T-helper 2 cell treated with Interferon-gamma antibody and Interleukin-4, amounts not matched to agents 5 μg/mL and 100 μg/mL, for 36 hours (primary cell): ENCODE results near the gene PCSK7.

Source experiments
- DNase-seq: peaks from one replicate; pipeline ENCODE4 v3.0.0; 2021; ENCODE audit warnings: low spot score
- H3K27ac Mint-ChIP-seq: one replicate; pipeline ENCODE4 v1.8.0; 2021; ENCODE audit warnings: mild to moderate bottlenecking, mixed read lengths
- H3K27me3 Mint-ChIP-seq: one replicate; pipeline ENCODE4 v1.8.0; 2021; ENCODE audit warnings: low read depth, mixed read lengths
- H3K36me3 Mint-ChIP-seq: one replicate; pipeline ENCODE4 v1.8.0; 2021; ENCODE audit warnings: low read depth, mixed read lengths
- H3K4me1 Mint-ChIP-seq: one replicate; pipeline ENCODE4 v1.8.0; 2021; ENCODE audit warnings: low read depth, mixed read lengths
- H3K4me3 Mint-ChIP-seq: one replicate; pipeline ENCODE4 v1.8.0; 2022; ENCODE audit warnings: mild to moderate bottlenecking, moderate library complexity, mixed read lengths
- H3K9me3 Mint-ChIP-seq: one replicate; pipeline ENCODE4 v1.8.0; 2021; ENCODE audit warnings: mixed read lengths

The PCSK7 gene

DNA sequence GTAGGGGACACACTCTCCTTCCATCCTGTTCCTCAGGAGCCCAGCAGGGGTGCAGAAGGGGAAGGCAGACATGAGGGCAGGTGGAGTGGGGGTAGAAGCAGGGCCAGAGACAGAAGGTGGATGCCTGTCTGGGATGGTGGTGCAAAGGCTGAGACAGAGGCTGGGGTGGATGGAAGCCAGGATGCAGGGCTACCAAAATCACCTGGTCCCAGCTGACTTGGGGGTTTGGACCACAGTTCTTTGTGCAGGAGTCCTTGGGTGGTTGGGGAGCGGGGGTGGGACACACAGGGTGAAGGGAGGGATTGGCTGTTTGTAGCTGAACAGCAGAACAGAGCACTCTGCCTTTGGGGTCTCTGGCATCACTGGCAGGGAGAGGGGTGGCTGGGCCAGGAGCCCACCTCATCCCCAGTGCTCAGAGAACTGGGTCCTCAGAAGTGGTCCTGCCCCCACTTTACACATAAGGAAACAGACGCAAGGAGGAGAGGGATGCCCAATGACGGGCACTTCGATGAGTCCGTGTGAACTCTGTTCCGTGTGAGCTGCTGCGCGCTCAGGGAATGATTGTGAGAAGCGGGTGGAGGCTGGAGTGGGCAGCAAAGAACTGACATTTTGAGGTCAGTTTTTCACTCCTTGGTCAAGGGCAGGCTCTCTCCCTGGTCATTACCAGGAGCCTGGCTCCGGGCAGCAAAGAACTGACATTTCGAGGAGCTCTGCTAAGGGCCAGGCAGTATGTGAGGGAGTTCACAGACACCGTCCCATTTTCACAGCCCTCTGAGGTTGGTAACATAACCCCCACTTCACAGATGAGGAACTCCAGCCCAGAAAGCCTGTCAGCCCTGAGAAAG lies 30.8 kb downstream of the PCSK7 start:
- H3K4me1 Mint-ChIP-seq: no peaks in the 10 kb centered on the region
- no peak for DNase-seq
- no peaks in the 10 kb centered on the region for H3K9me3 Mint-ChIP-seq
- H3K36me3 Mint-ChIP-seq: peaks cover 19% of the 10 kb centered on the region
- H3K4me3 Mint-ChIP-seq: no peak overlapping the region
- H3K27me3 Mint-ChIP-seq: no peaks in the 10 kb centered on the region
- no peak overlapping the region for H3K27ac Mint-ChIP-seq

DNA sequence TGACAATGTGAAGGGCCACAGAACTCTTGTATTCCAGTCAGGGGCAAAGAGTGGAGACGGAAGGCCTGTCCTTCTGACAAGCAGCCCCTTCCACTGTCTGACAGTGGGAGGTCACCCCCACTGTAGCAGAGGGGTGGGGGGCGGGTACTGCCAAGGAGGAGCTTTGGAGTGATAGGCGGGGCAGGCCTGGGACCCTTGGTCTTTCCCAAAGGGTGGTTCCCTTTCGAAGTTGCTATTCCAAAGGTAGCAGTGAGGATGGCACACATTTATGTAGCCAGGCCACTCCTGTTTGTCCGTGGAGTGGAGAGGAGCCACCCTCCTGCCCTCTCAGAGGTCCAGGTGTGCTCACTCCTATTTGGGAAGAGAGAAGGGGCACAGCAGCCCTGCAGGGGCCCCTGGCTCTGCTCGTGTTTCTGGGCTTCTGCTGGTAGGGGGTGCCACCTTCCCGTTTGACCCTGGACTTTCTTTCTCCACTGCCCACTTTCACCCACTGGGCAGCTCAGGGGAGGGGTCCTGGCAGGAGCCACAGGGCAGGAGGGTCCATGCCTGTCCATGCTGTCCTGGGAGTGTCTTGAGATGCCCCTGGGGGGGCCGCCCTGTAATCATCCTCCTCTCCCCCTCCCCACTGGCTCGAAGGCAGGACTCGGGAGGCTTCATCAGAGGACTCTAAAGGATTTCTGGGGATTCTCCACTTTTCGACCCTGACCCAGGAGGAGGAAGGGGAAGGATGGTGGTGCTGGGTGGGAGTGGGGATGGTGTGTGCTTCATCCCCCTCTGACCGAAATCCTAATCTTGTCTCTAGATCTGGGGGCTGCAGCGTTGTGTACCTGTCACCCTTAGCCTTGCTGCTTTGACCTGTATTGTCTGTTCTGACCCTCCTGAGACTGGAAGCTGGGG lies 31.7 kb downstream of the PCSK7 start:
- Mint-ChIP-seq H3K27ac (no peak overlapping the region), H3K4me3 (no peak overlapping the region), H3K4me1 (no peaks in the 10 kb centered on the region), H3K27me3 (no peaks in the 10 kb centered on the region), H3K9me3 (no peaks in the 10 kb centered on the region), H3K36me3 (peaks cover 15% of the 10 kb centered on the region)
- DNase-seq: no peak

- Mint-ChIP-seq H3K27me3 (no peaks in the 10 kb centered on the region), H3K9me3 (no peaks in the 10 kb centered on the region), H3K4me3 (no peak within 1 kb of the TSS), H3K27ac (no peak within 1 kb of the TSS), H3K4me1 (no peaks in the 10 kb centered on the region), H3K36me3 (peaks cover 9% of the 10 kb centered on the region)
- no peak for DNase-seq
Observed at GRCh38 chr11:117199053-117199915, 32.6 kb downstream of the PCSK7 start, which contains the start of gene TAGLN. Gene TAGLN, plus strand, starts transcription at chr11:117199370. Its CDS starts 3,644 bp downstream, at chr11:117203014.

DNA sequence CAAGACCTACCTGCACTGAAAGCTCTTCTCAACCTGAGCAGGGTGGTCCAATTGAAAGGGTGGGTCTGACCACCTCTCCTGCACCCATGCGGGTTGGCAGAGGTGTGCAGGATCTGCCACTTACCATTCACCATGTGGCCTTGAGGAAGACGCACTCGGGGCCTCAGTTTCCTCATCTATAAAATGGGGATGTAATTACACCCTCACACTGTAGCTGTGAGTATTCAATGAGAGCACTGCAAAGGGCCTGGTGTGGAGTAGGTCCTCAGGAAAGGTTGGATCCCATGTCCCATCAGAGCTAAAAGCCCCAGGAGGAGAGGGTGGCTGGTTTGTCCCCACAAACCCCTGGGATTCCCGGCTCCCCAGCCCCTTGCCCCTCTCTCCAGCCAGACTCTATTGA lies 33.3 kb downstream of the PCSK7 start:
- no peak overlapping the region for H3K27ac Mint-ChIP-seq
- no peak overlapping the region for H3K4me3 Mint-ChIP-seq
- H3K36me3 Mint-ChIP-seq: peaks cover 4% of the 10 kb centered on the region
- DNase-seq: no peak
- no peaks in the 10 kb centered on the region for H3K27me3 Mint-ChIP-seq
- no peaks in the 10 kb centered on the region for H3K4me1 Mint-ChIP-seq
- no peaks in the 10 kb centered on the region for H3K9me3 Mint-ChIP-seq

DNA sequence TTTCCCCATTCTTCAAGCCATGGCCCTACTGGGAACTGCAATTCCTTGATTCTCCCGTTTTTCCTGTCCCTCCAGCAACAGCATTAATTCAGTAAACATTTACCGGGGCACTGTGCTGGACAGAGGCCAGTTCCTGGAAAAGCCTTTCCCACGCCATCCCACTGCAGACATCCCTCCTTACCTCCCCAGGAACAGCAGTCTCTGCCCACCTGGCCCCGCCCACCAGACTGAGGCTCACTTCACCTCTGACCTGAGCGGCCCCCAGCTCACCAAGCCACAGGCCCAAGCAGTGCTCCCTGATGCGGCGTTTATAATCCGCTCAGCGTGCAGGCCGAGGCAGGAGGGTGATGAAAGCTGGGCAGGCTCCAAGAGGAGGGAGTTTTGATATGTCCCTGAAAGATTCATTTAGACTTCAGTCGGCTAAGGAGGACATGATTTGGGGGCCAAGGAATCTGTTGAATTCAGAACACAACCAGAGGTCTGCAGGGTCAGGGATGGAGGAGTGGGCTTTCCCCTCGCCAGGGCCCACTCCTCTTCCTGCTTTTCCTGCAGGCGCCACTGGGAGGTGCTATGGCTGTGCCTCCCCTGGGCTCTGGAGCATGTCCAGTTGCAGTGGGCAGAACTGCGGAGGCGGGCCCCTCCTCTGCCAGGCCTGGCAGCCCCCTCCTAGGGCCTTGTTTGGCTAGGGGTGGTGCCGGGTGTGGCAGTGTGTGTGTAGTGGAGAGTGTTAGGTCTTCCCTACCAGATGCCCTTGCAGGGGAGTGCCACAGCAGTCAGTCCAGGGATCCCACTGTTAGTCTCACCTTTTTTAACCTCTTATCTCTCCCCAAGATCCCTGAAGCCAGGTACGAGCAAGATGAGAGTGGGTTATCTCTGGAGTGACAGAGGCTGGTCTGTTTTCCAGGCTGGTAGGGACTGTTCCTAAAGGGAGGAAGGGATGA lies 34.1 kb downstream of the PCSK7 start:
- no peaks in the 10 kb centered on the region for H3K4me1 Mint-ChIP-seq
- no peak overlapping the region for H3K4me3 Mint-ChIP-seq
- no peak overlapping the region for H3K27ac Mint-ChIP-seq
- peaks cover 4% of the 10 kb centered on the region for H3K36me3 Mint-ChIP-seq
- no peaks in the 10 kb centered on the region for H3K9me3 Mint-ChIP-seq
- H3K27me3 Mint-ChIP-seq: no peaks in the 10 kb centered on the region
- no peak for DNase-seq

- Mint-ChIP-seq H3K27ac (no peak overlapping the region), H3K4me3 (no peak overlapping the region), H3K4me1 (no peaks in the 10 kb centered on the region), H3K27me3 (no peaks in the 10 kb centered on the region), H3K9me3 (no peaks in the 10 kb centered on the region), H3K36me3 (peaks cover 4% of the 10 kb centered on the region)
- DNase-seq: no peak
Observed at GRCh38 chr11:117197006-117197405, 34.9 kb downstream of the PCSK7 start.

DNA sequence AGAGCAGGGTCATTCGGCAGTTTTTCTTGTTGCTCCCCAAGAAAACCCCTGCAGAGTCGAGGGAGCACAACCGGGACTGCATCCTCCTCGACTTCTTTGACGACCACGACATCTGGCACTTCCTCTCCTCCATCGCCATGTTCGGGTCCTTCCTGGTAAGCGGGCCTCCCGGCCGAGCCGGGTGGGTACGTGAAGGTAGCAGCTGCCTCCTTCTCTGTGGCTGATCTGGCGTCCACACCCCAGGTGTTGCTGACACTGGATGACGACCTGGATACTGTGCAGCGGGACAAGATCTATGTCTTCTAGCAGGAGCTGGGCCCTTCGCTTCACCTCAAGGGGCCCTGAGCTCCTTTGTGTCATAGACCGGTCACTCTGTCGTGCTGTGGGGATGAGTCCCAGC lies 36.1 kb downstream of the PCSK7 start:
- Mint-ChIP-seq H3K36me3 (peaks cover 6% of the 10 kb centered on the region), H3K27ac (no peak overlapping the region), H3K27me3 (no peaks in the 10 kb centered on the region), H3K4me1 (no peaks in the 10 kb centered on the region), H3K9me3 (no peaks in the 10 kb centered on the region), H3K4me3 (no peak overlapping the region)
- DNase-seq: no peak

DNA sequence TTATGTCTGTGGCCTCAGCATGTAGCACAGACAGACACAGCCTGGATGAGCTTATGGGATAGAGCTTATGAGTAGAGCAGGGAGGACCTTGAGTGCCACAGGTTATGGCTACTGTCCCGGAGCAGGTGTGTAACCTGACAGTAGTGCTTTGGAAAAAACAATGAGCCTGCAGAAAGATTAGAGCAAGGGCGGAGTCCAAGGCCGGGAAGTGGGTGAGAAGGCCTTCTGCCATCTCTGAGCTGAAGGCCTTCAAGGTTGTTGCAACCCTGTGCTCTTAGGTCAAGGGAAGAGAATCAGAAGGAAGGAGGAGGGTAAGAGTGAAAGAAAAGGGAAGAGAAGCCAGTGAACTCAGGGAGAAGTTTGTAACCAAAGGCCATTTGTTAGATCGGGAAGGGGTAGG lies 36.6 kb downstream of the PCSK7 start:
- Mint-ChIP-seq H3K27me3 (no peaks in the 10 kb centered on the region), H3K9me3 (no peaks in the 10 kb centered on the region), H3K4me1 (no peaks in the 10 kb centered on the region), H3K4me3 (no peak overlapping the region), H3K36me3 (peaks cover 6% of the 10 kb centered on the region), H3K27ac (peak overlapping the region; percentile 24)
- no peak for DNase-seq

GRCh38 chr11:117194267-117194666 lies 37.6 kb downstream of the PCSK7 start:
- Mint-ChIP-seq H3K36me3 (peaks cover 7% of the 10 kb centered on the region), H3K9me3 (no peaks in the 10 kb centered on the region), H3K4me1 (no peaks in the 10 kb centered on the region), H3K27ac (no peak overlapping the region), H3K4me3 (no peak overlapping the region), H3K27me3 (no peaks in the 10 kb centered on the region)
- DNase-seq: no peak

- Mint-ChIP-seq H3K4me1 (no peaks in the 10 kb centered on the region), H3K27me3 (no peaks in the 10 kb centered on the region), H3K4me3 (no peak overlapping the region), H3K27ac (no peak overlapping the region), H3K36me3 (peaks cover 11% of the 10 kb centered on the region), H3K9me3 (no peaks in the 10 kb centered on the region)
- DNase-seq: no peak
Observed at GRCh38 chr11:117193130-117194020, 38.5 kb downstream of the PCSK7 start.

DNA sequence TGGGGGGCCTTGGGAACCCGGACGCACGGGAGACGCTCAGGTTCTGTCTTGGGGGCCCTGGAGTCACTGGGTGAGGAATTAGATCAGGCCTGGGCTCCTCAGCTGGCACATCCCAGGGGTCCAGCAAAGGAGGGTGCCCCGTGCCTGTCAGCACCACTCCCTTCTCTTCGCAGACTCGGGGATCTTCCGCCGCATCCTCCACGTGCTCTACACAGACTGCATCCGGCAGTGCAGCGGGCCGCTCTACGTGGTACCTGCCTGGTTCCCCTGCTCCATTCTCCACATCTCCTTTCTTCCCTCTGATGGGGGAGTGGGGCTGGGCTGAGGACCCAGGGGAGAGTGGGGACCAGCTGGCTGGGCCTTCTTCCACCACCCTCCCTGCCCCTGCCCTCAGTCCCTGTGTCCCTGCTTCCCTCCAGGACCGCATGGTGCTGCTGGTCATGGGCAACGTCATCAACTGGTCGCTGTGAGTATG lies 39.4 kb downstream of the PCSK7 start:
- no peak for DNase-seq
- Mint-ChIP-seq H3K4me3 (no peak overlapping the region), H3K4me1 (no peaks in the 10 kb centered on the region), H3K27ac (no peak overlapping the region), H3K36me3 (peaks cover 11% of the 10 kb centered on the region), H3K27me3 (no peaks in the 10 kb centered on the region), H3K9me3 (no peaks in the 10 kb centered on the region)
